ENCODE results near the gene MMS22L.

GRCh38 chr6:97262676-97263075 is 20.3 kb downstream of the MMS22L start:
- TF ChIP-seq POLR2A (IDR thresholded peaks at IDR 0.05) = no peak
- TF ChIP-seq CTCF (IDR thresholded peaks at IDR 0.05) = no peak
- TF ChIP-seq EP300 (IDR thresholded peaks at IDR 0.05; ENCODE audit: low read depth) = no peak
- no peak for TF ChIP-seq POLR2AphosphoS5 (IDR thresholded peaks at IDR 0.05)

Data from transverse colon (tissue), 4 donors.